Activated CD4-positive, alpha-beta memory T cell treated with anti-CD3 and anti-CD28 coated beads, Interleukin-2, amount 10 ng/mL, durations not matched to agents 7 days and 5 days (primary cell): ENCODE results near the gene FITM1. TPM values are rescaled to one million over a fixed set of nuclear protein-coding genes. Genes with fewer than 3 reads are reported as not detected.

Experiments
- CTCF ChIA-PET: fragments of 350-600 bp; sonication (Branson Sonifier 250); formaldehyde crosslinking; loops from one replicate; lab custom pipeline; 2021; ENCODE audit warnings: antibody characterized with exemption, inconsistent platforms; lab: Charles Lee
- POLR2A ChIA-PET: fragments of 350-600 bp; sonication (Branson Sonifier 250); formaldehyde crosslinking; loops from one replicate; lab custom pipeline; 2021; ENCODE audit warnings: antibody characterized with exemption; lab: Charles Lee
- DNase-seq: peaks from one replicate; pipeline ENCODE4 v3.0.0-alpha.2; 2020
- H3K27ac Mint-ChIP-seq: one replicate; pipeline ENCODE4 v1.8.0; 2021; ENCODE audit warnings: mild to moderate bottlenecking, mixed read lengths
- H3K27me3 Mint-ChIP-seq: one replicate; pipeline ENCODE4 v1.8.0; 2021; ENCODE audit warnings: mixed read lengths
- H3K36me3 Mint-ChIP-seq: one replicate; pipeline ENCODE4 v1.8.0; 2021; ENCODE audit warnings: low read depth, mixed read lengths
- H3K4me1 Mint-ChIP-seq: one replicate; pipeline ENCODE4 v1.8.0; 2021; ENCODE audit warnings: mixed read lengths
- H3K4me3 Mint-ChIP-seq: one replicate; pipeline ENCODE4 v1.8.0; 2021; ENCODE audit warnings: mild to moderate bottlenecking, mixed read lengths
- H3K9me3 Mint-ChIP-seq: one replicate; pipeline ENCODE4 v1.8.0; 2021; ENCODE audit warnings: mixed read lengths
- total RNA-seq, 2 experiments: library from RNA; stranded (reverse); gene quantifications; one replicate each; pipeline ENCODE4 v1.2.3, GENCODE V29; 2021

Gene FITM1
- total RNA-seq, 2 experiments from 2014 or later = 1.3 to 1.4 TPM

DNA sequence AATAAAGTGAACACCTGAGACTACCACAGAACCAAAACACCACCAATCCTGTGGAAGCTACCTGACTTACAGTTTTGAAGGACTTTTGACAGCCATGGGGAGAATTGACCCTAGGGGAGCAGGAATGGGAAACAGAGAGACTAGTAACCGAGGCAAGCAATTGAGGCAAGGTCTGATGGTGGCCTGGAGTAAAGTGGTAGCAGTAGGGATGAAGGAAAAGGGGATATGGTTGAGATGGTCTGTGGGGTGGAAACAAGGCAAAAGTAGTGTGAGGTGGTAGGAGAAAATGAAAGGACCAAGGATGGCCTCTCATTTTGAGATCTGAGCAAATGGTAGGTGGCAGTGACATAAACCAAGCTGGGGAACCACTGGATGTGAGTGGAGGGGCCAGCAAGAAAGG, 26.4 kb downstream of the FITM1 start:
- POLR2A ChIA-PET = interaction anchor here (0.7 to 18.6 kb wide), 3 partner anchors 13 to 58 kb away, joined by 3 to 652 read pairs (median 4); partner anchors contain the start of genes EMC9, PSME1, PSME2 and RNF31
- Mint-ChIP-seq H3K9me3 (no peaks in the 10 kb centered on the region), H3K27me3 (no peaks in the 10 kb centered on the region), H3K27ac (peak overlapping the region; percentile 32), H3K4me3 (no peak overlapping the region), H3K36me3 (peaks cover 78% of the 10 kb centered on the region), H3K4me1 (peaks cover 24% of the 10 kb centered on the region)
- no peak for DNase-seq
- CTCF ChIA-PET = interaction anchor here (0.9 kb wide), 1 partner anchor 48 kb away, joined by 3 read pairs; no protein-coding TSS in a partner anchor

- POLR2A ChIA-PET = interaction anchor here (0.8 to 18.6 kb wide), 3 partner anchors 14 to 63 kb away, joined by 3 to 652 read pairs (median 4); partner anchors contain the start of genes EMC9, PSME1, PSME2 and RNF31
- CTCF ChIA-PET = interaction anchor here (0.9 kb wide), 1 partner anchor 49 kb away, joined by 3 read pairs; no protein-coding TSS in a partner anchor
- H3K4me3 Mint-ChIP-seq = no peak overlapping the region
- no peaks in the 10 kb centered on the region for H3K27me3 Mint-ChIP-seq
- peak overlapping the region; percentile 32 for H3K27ac Mint-ChIP-seq
- no peaks in the 10 kb centered on the region for H3K9me3 Mint-ChIP-seq
- peaks cover 29% of the 10 kb centered on the region for H3K4me1 Mint-ChIP-seq
- peaks cover 79% of the 10 kb centered on the region for H3K36me3 Mint-ChIP-seq
- no peak for DNase-seq
Measured at GRCh38 chr14:24157331-24157730, 26.9 kb downstream of the FITM1 start.

- Mint-ChIP-seq H3K9me3 (no peaks in the 10 kb centered on the region), H3K4me1 (peaks cover 47% of the 10 kb centered on the region), H3K4me3 (no peak overlapping the region), H3K27me3 (no peaks in the 10 kb centered on the region), H3K36me3 (peaks cover 87% of the 10 kb centered on the region), H3K27ac (peak overlapping the region; percentile 100)
- DNase-seq = no peak
- ChIA-PET POLR2A (interaction anchor here (0.9 to 18.6 kb wide), 23 partner anchors 16 to 271 kb away, joined by 3 to 652 read pairs (median 22); partner anchors contain the start of genes CBLN3, CHMP4A, CIDEB and DCAF11), CTCF (interaction anchor here (0.8 to 3.4 kb wide), 22 partner anchors 9 to 272 kb away, joined by 3 to 76 read pairs (median 13); partner anchors contain the start of genes CIDEB, DCAF11, EMC9 and IPO4)
Measured at GRCh38 chr14:24159777-24160498, 29.5 kb downstream of the FITM1 start.

GRCh38 chr14:24160499-24160849, 30.0 kb downstream of the FITM1 start:
- Mint-ChIP-seq H3K27ac (peak overlapping the region; percentile 100), H3K36me3 (peaks cover 87% of the 10 kb centered on the region), H3K4me3 (peak overlapping the region; percentile 100), H3K9me3 (no peaks in the 10 kb centered on the region), H3K4me1 (peaks cover 52% of the 10 kb centered on the region), H3K27me3 (no peaks in the 10 kb centered on the region)
- POLR2A ChIA-PET = interaction anchor here (0.8 to 18.6 kb wide), 35 partner anchors 17 to 858 kb away, joined by 3 to 652 read pairs (median 12); partner anchors contain the start of genes CARMIL3, CBLN3, CHMP4A and CIDEB
- DNase-seq = no peak
- CTCF ChIA-PET = interaction anchor here (0.7 to 3.4 kb wide), 33 partner anchors 9 to 271 kb away, joined by 3 to 76 read pairs (median 8); partner anchors contain the start of genes CHMP4A, CIDEB, DCAF11 and EMC9

DNA sequence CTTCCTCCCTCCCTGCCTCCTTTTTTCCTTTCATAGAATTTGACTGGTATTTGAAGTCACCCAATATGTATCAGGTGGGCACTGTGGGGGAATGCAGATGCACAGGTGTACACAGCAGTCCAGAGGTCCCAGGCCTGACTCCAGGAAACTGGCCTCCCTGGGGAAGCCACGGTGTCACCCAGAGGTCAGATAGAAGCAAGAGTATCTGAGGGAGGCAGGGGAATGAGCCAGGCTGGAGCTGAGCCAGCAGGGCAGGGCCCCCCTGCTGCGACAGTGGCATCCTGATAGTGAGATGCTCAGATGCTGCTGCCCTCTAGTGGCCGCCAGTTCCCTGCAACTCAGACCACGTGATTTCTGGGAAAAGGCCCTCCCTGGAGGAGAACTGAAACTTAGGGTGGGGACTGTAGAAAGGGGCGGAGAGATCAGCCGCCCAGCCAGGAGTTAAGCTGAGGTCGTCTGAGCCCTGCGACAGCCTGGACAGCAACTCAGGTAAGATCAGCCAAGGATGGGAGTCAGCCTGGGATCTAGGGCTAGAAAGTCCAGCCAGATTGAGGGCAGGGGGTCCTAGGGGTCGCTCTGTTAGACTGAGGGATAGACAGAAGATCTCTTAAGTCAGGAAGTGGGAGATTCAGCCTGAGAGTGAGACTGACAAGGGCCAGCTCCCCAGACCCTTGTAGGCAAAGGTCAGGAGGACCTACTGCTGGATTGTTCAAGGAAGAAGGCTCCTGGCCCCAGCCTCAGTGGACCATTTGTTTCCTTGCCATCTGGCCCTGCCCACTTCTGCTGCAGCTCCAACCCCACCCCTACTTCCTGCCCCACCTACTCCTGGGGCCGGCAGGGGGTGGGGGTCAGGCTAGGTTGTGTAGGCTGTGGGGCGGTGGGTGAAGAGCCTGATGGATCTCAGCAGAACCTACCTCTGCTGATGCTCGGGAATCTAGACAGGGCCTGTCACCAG, 30.7 kb downstream of the FITM1 start, which contains the start of gene IRF9:
Gene IRF9, plus strand, starts transcription at position 416 of the 955 bp plus-strand sequence. CDS start 880 bp downstream, outside the sequence.
- H3K4me1 Mint-ChIP-seq = peaks cover 56% of the 10 kb centered on the region
- peak within 1 kb of the TSS; percentile 100 for H3K4me3 Mint-ChIP-seq
- H3K27me3 Mint-ChIP-seq = no peaks in the 10 kb centered on the region
- peak within 1 kb of the TSS; percentile 100 for H3K27ac Mint-ChIP-seq
- ChIA-PET CTCF (interaction anchor here (0.7 to 3.4 kb wide), 38 partner anchors 9 to 271 kb away, joined by 3 to 76 read pairs (median 7); partner anchors contain the start of genes CHMP4A, CIDEB, DCAF11 and EMC9), POLR2A (interaction anchor here (0.7 to 18.6 kb wide), 48 partner anchors 17 to 1154 kb away, joined by 3 to 652 read pairs (median 7); partner anchors contain the start of genes CARMIL3, CBLN3, CHMP4A and CIDEB)
- peaks cover 88% of the 10 kb centered on the region for H3K36me3 Mint-ChIP-seq
- DNase-seq = peak; percentile 99
- H3K9me3 Mint-ChIP-seq = no peaks in the 10 kb centered on the region

- Mint-ChIP-seq H3K4me3 (peak overlapping the region; percentile 100), H3K36me3 (peaks cover 91% of the 10 kb centered on the region), H3K4me1 (peaks cover 60% of the 10 kb centered on the region), H3K27me3 (no peaks in the 10 kb centered on the region), H3K9me3 (no peaks in the 10 kb centered on the region), H3K27ac (peak overlapping the region; percentile 100)
- ChIA-PET CTCF (interaction anchor here (0.8 to 3.4 kb wide), 21 partner anchors 11 to 145 kb away, joined by 3 to 76 read pairs (median 12); partner anchors contain the start of genes CHMP4A, CIDEB, DCAF11 and EMC9), POLR2A (interaction anchor here (0.7 to 18.6 kb wide), 38 partner anchors 18 to 1155 kb away, joined by 3 to 652 read pairs (median 10); partner anchors contain the start of genes CARMIL3, CBLN3, CHMP4A and CIDEB)
- DNase-seq = peak; percentile 27
Measured at GRCh38 chr14:24162093-24162492, 31.6 kb downstream of the FITM1 start.

- Mint-ChIP-seq H3K27me3 (no peaks in the 10 kb centered on the region), H3K4me3 (peak overlapping the region; percentile 47), H3K27ac (peak overlapping the region; percentile 58), H3K36me3 (peaks cover 87% of the 10 kb centered on the region), H3K9me3 (no peaks in the 10 kb centered on the region), H3K4me1 (peaks cover 71% of the 10 kb centered on the region)
- ChIA-PET CTCF (no interaction called here), POLR2A (interaction anchor here (0.7 to 18.6 kb wide), 8 partner anchors 16 to 106 kb away, joined by 3 to 652 read pairs (median 6); partner anchors contain the start of genes DCAF11, EMC9, IPO4 and PSME1)
- DNase-seq = no peak
Measured at GRCh38 chr14:24164518-24164991, 34.1 kb downstream of the FITM1 start.

GRCh38 chr14:24165785-24166184, 35.3 kb downstream of the FITM1 start:
- peaks cover 84% of the 10 kb centered on the region for H3K36me3 Mint-ChIP-seq
- H3K4me1 Mint-ChIP-seq = peaks cover 67% of the 10 kb centered on the region
- CTCF ChIA-PET = no interaction called here
- DNase-seq = no peak
- H3K27ac Mint-ChIP-seq = no peak overlapping the region
- H3K27me3 Mint-ChIP-seq = no peaks in the 10 kb centered on the region
- no peak overlapping the region for H3K4me3 Mint-ChIP-seq
- POLR2A ChIA-PET = interaction anchor here (0.8 to 18.6 kb wide), 6 partner anchors 15 to 57 kb away, joined by 4 to 652 read pairs (median 8); partner anchors contain the start of genes CHMP4A, DCAF11, EMC9 and IPO4
- H3K9me3 Mint-ChIP-seq = no peaks in the 10 kb centered on the region

DNA sequence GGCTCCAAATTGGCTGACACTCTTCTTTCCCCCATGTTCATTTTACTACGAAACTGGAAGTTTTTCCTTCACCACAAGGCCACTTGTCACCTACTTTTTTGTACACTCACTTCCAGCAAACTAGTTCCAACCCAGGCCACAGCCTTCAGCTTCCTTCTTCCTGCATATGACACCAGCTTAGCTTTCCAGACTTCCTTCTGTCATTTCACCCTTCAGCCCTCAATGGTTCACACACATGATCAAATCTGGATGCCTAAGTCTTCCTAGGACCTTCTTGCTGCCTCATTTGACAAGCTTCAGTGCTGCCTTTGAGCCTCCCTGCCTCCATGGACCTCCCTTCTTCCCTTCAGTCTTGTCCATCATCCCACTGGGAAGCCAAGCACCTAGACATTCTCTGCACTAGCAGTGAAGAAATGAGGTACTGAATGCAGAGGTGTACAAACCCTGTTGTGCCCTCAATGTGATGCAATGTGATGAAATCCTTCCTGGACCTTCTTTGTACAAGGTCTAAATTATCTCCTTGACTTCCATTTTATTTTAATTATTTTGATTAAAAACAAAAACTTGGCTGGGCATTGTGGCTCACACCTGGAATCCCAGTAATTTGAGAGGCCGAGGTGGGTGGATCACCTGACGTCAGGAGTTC, 37.1 kb downstream of the FITM1 start:
- Mint-ChIP-seq H3K27ac (peak overlapping the region; percentile 57), H3K27me3 (no peaks in the 10 kb centered on the region), H3K4me3 (no peak overlapping the region), H3K9me3 (no peaks in the 10 kb centered on the region), H3K36me3 (peaks cover 79% of the 10 kb centered on the region), H3K4me1 (peaks cover 72% of the 10 kb centered on the region)
- DNase-seq = no peak
- ChIA-PET POLR2A (interaction anchor here (0.7 to 18.6 kb wide), 5 partner anchors 12 to 28 kb away, joined by 3 to 652 read pairs (median 6); partner anchors contain the start of genes EMC9, IPO4, PSME1 and PSME2), CTCF (no interaction called here)

DNA sequence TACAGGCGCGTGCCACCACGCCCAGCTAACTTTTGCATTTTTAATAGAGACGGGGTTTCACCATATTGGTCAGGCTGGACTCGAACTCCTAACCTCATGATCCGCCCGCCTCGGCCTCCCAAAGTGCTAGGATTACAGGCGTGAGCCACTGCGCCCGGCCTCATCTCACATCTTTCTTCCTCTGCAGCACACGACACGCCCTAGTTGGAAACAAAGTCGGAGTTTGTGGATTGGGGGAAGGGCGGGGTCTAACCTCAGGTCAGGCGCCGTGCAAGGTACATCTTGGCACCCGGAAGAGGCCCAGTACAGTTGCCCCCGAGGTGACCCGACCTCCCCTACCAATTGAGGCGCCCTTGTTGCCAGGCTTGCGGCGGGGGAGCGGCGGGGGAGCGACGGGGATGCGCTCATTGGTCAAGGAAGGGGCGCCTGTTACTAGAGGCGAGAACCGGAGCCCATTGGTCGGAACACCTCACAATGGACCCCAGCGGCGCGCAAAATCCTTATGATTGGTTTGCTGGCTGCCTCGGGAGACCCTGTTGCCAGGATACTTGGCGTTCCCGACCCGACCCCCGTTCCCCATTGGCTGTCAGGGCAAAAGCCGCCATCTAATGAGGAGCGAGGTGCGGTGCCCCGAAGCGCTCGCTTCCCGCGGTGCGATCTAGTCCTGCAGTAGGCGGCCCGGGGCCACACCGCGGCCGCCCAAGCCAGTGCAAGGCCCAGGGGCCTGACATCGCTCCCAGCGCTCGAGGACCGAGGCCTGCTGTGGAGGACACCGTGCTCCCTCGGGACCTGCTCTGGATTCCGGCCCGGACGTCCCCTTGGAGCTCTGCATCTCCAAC, 41.2 kb downstream of the FITM1 start, which contains the start of gene REC8:
Gene REC8, plus strand, starts transcription at position 659 of the 839 bp plus-strand sequence. CDS start 473 bp downstream, outside the sequence.
- peak within 1 kb of the TSS; percentile 79 for H3K27ac Mint-ChIP-seq
- H3K36me3 Mint-ChIP-seq = peaks cover 62% of the 10 kb centered on the region
- H3K4me1 Mint-ChIP-seq = peaks cover 50% of the 10 kb centered on the region
- no peaks in the 10 kb centered on the region for H3K27me3 Mint-ChIP-seq
- peak; percentile 74 for DNase-seq
- no peaks in the 10 kb centered on the region for H3K9me3 Mint-ChIP-seq
- ChIA-PET CTCF (interaction anchor here (0.7 to 3.2 kb wide), 2 partner anchors 11 to 114 kb away, joined by 3 to 15 read pairs; partner anchors contain the start of gene IRF9), POLR2A (interaction anchor here (0.6 to 21.9 kb wide), 8 partner anchors 5 to 77 kb away, joined by 3 to 652 read pairs (median 8); partner anchors contain the start of genes DCAF11, EMC9, IPO4 and IRF9)
- H3K4me3 Mint-ChIP-seq = peak within 1 kb of the TSS; percentile 67
